H9 (cell line): ENCODE measurements around the gene CCDC81. TPM values are rescaled to one million over a fixed set of nuclear protein-coding genes. Genes with fewer than 3 reads are reported as not detected.

ENCODE experiments used
- DNase-seq: peaks from one replicate; pipeline ENCODE4 v3.0.0-alpha.2; 2017
- H2AFZ ChIP-seq: one replicate; pipeline ENCODE4 v1.6.1; 2013; ENCODE audit warnings: mild to moderate bottlenecking, low read length, control low read depth, moderate library complexity
- H2AK5ac ChIP-seq: 2 replicates; pipeline ENCODE4 v1.6.1; 2013; ENCODE audit warnings: low read length, control low read depth, mixed read lengths; ENCODE audit not compliant: insufficient read length
- H2BK120ac ChIP-seq: one replicate; pipeline ENCODE4 v1.6.1; 2013; ENCODE audit warnings: low read depth, mild to moderate bottlenecking, low read length, control low read depth, inconsistent platforms; ENCODE audit not compliant: poor library complexity, severe bottlenecking
- H2BK12ac ChIP-seq: 2 replicates; pipeline ENCODE4 v1.6.1; 2013; ENCODE audit warnings: low read length, control low read depth, mixed read lengths, low read depth; ENCODE audit not compliant: insufficient read length
- H2BK15ac ChIP-seq: 2 replicates; pipeline ENCODE4 v1.6.1; 2013; ENCODE audit warnings: low read depth, low read length, control low read depth
- H2BK20ac ChIP-seq: one replicate; pipeline ENCODE4 v1.6.1; 2013; ENCODE audit warnings: low read depth, mild to moderate bottlenecking, low read length, control low read depth, inconsistent platforms; ENCODE audit not compliant: poor library complexity, severe bottlenecking
- H2BK5ac ChIP-seq: 2 replicates; pipeline ENCODE4 v1.6.1; 2013; ENCODE audit warnings: low read length, control low read depth, mixed read lengths; ENCODE audit not compliant: insufficient read length
- H3K14ac ChIP-seq: 2 replicates; pipeline ENCODE4 v1.6.1; 2013; ENCODE audit warnings: low read length, control low read depth; ENCODE audit not compliant: insufficient read depth
- H3K18ac ChIP-seq: 2 replicates; pipeline ENCODE4 v1.6.1; 2013; ENCODE audit warnings: low read depth, mild to moderate bottlenecking, mixed read lengths, low read length, control low read depth; ENCODE audit not compliant: insufficient read length
- H3K23ac ChIP-seq: 2 replicates; pipeline ENCODE4 v1.6.1; 2013; ENCODE audit warnings: low read length, control low read depth, mixed read lengths, low read depth; ENCODE audit not compliant: insufficient read length
- H3K23me2 ChIP-seq: 2 replicates; pipeline ENCODE4 v1.6.1; 2013; ENCODE audit warnings: low read depth, mild to moderate bottlenecking, mixed read lengths, low read length, control low read depth; ENCODE audit not compliant: insufficient read length, poor library complexity, severe bottlenecking
- H3K27ac ChIP-seq: 2 replicates; pipeline ENCODE4 v1.5.1; 2013; ENCODE audit warnings: low read length, control low read depth, mixed read lengths, low read depth; ENCODE audit not compliant: insufficient read length
- H3K27me3 ChIP-seq: 2 replicates; pipeline ENCODE4 v1.6.1; 2013; ENCODE audit warnings: low read length, control low read depth, inconsistent platforms; ENCODE audit not compliant: insufficient read depth
- H3K4ac ChIP-seq: 2 replicates; pipeline ENCODE4 v1.6.1; 2013; ENCODE audit warnings: low read depth, mild to moderate bottlenecking, control low read depth, inconsistent platforms, low read length, moderate library complexity
- H3K4me1 ChIP-seq: 2 replicates; pipeline ENCODE4 v1.6.1; 2013; ENCODE audit warnings: low read length, control low read depth, inconsistent platforms; ENCODE audit not compliant: insufficient read depth
- H3K4me2 ChIP-seq: 2 replicates; pipeline ENCODE4 v1.6.1; 2013; ENCODE audit warnings: low read length, control low read depth, mixed read lengths; ENCODE audit not compliant: insufficient read length, insufficient read depth
- H3K56ac ChIP-seq: 2 replicates; pipeline ENCODE4 v1.6.1; 2013; ENCODE audit warnings: low read depth, mild to moderate bottlenecking, mixed read lengths, low read length, control low read depth; ENCODE audit not compliant: insufficient read length
- H3K79me1 ChIP-seq: 2 replicates; pipeline ENCODE4 v1.6.1; 2013; ENCODE audit warnings: low read depth, mild to moderate bottlenecking, moderate library complexity, low read length, control low read depth, inconsistent platforms; ENCODE audit not compliant: insufficient read depth, poor library complexity, severe bottlenecking
- H3K79me2 ChIP-seq: 2 replicates; pipeline ENCODE4 v1.6.1; 2013; ENCODE audit warnings: low read length, control low read depth, inconsistent platforms; ENCODE audit not compliant: insufficient read depth
- H3K9ac ChIP-seq: 2 replicates; pipeline ENCODE4 v1.6.1; 2013; ENCODE audit warnings: low read length, control low read depth, mixed read lengths; ENCODE audit not compliant: insufficient read length; ENCODE audit errors: extremely low read depth
- H3K9me3 ChIP-seq: one replicate; pipeline ENCODE4 v1.6.1; 2013; ENCODE audit warnings: low read depth, low read length, inconsistent platforms; ENCODE audit not compliant: control insufficient read depth
- H3T11ph ChIP-seq: one replicate; pipeline ENCODE4 v1.6.1; 2013; ENCODE audit warnings: mild to moderate bottlenecking, low read length, control low read depth, inconsistent platforms
- H4K20me1 ChIP-seq: one replicate; pipeline ENCODE4 v1.6.1; 2013; ENCODE audit not compliant: control insufficient read depth, insufficient read length, insufficient read depth
- H4K5ac ChIP-seq: 2 replicates; pipeline ENCODE4 v1.6.1; 2013; ENCODE audit warnings: low read depth, mild to moderate bottlenecking, mixed read lengths, low read length, control low read depth; ENCODE audit not compliant: insufficient read length
- H4K8ac ChIP-seq: replicated peaks from 2 replicates; pipeline ENCODE4 v1.6.1; 2013; ENCODE audit warnings: low read length, control low read depth, mixed read lengths, low read depth; ENCODE audit not compliant: insufficient read length
- H4K91ac ChIP-seq: 2 replicates; pipeline ENCODE4 v1.6.1; 2013; ENCODE audit warnings: low read depth, mild to moderate bottlenecking, moderate library complexity, mixed read lengths, low read length, control low read depth; ENCODE audit not compliant: insufficient read length
- H3K27ac Mint-ChIP-seq, 3 experiments: 2 replicates in 2 of 3; 3 replicates in 1 of 3; pipeline ENCODE4 v1.8.0; 2020 to 2021; ENCODE audit warnings: mixed read lengths in 3 of 3, mild to moderate bottlenecking in 1 of 3, moderate library complexity in 1 of 3
- H3K27me3 Mint-ChIP-seq: 2 replicates; pipeline ENCODE4 v1.8.0; 2021; ENCODE audit warnings: low read depth, mild to moderate bottlenecking, moderate library complexity, mixed read lengths
- H3K36me3 Mint-ChIP-seq, 3 experiments: 2 replicates in 2 of 3; 3 replicates in 1 of 3; pipeline ENCODE4 v1.8.0; 2020 to 2021; ENCODE audit warnings: low read depth in 3 of 3, mixed read lengths in 3 of 3; ENCODE audit not compliant: insufficient read depth in 1 of 3
- H3K4me1 Mint-ChIP-seq, 2 experiments: 2 replicates each; pipeline ENCODE4 v1.8.0; 2020; ENCODE audit warnings: mixed read lengths in 2 of 2
- H3K4me3 Mint-ChIP-seq, 2 experiments: 2 replicates in 1 of 2; 3 replicates in 1 of 2; pipeline ENCODE4 v1.8.0; 2020 to 2021; ENCODE audit warnings: mild to moderate bottlenecking in 2 of 2, mixed read lengths in 2 of 2, moderate library complexity in 1 of 2
- H3K9me3 Mint-ChIP-seq, 2 experiments: 2 replicates in 1 of 2; 3 replicates in 1 of 2; pipeline ENCODE4 v1.8.0; 2020; ENCODE audit warnings: mild to moderate bottlenecking in 2 of 2, mixed read lengths in 2 of 2, moderate library complexity in 1 of 2
- WGBS: extraction: QIAGEN DNeasy Blood & Tissue Kit; methylation state at CpG from one replicate; pipeline ENCODE4 v1.1.7; 2013; ENCODE audit warnings: missing lambda C conversion rate, low lambda C conversion rate, mixed read lengths; ENCODE audit not compliant: insufficient read length; ENCODE audit errors: extremely low coverage; 5-methylcytosine and 5-hydroxymethylcytosine counted together
- total RNA-seq: library from RNA; stranded (reverse); gene quantifications from 2 replicates; pipeline ENCODE4 v1.2.1, GENCODE V29; 2021
- TF ChIP-seq, protein P1 (sequence below): fragments of 200-600 bp; sonication (generic); conservative IDR thresholded peaks from 3 replicates; pipeline ENCODE4 v1.8.0; 2021; ENCODE audit warnings: antibody characterized with exemption, mild to moderate bottlenecking

CCDC81 gene
- total RNA-seq, 1 experiment from 2014 or later, result 0.52 TPM

DNA sequence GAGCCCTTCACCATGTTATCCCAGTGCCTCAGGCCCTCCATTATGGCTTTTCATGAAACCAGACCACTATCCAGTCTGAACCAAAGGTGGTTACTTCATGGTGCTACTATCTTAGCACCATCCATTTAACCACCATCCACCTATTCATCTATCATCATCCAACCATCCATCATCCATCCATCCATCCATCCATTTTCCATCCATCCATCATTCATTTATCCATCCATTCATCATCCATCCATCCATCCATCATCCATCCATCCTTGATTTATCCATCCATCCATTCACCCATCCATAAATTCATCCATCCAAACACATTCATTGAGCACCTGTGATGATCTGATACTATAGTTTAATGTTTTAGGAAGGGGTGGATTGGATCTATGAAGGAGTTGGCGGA lies 93.5 kb downstream of the CCDC81 start:
- Mint-ChIP-seq H3K27ac (no peak overlapping the region), H3K36me3 (no peaks in the 10 kb centered on the region), H3K9me3 (no peaks in the 10 kb centered on the region), H3K4me3 (no peak overlapping the region), H3K4me1 (no peaks in the 10 kb centered on the region), H3K27me3 (peaks cover 4% of the 10 kb centered on the region; the same call in 1 of the 2 replicates)
- H3K56ac ChIP-seq, result no peak overlapping the region
- no peak overlapping the region for H2BK120ac ChIP-seq
- no peaks in the 10 kb centered on the region for H4K20me1 ChIP-seq
- DNase-seq, result no peak
- no peak overlapping the region for H2BK20ac ChIP-seq
- H2BK12ac ChIP-seq, result no peak overlapping the region
- H2BK5ac ChIP-seq, result no peak overlapping the region
- H3K27me3 ChIP-seq, result no peaks in the 10 kb centered on the region
- no peaks in the 10 kb centered on the region for H3K4me1 ChIP-seq
- H4K5ac ChIP-seq, result no peak overlapping the region
- H3K79me1 ChIP-seq, result no peaks in the 10 kb centered on the region
- no peak overlapping the region for H3K14ac ChIP-seq
- no peak overlapping the region for H3K27ac ChIP-seq
- no peak overlapping the region for H4K91ac ChIP-seq
- TF ChIP-seq, protein P1, sequence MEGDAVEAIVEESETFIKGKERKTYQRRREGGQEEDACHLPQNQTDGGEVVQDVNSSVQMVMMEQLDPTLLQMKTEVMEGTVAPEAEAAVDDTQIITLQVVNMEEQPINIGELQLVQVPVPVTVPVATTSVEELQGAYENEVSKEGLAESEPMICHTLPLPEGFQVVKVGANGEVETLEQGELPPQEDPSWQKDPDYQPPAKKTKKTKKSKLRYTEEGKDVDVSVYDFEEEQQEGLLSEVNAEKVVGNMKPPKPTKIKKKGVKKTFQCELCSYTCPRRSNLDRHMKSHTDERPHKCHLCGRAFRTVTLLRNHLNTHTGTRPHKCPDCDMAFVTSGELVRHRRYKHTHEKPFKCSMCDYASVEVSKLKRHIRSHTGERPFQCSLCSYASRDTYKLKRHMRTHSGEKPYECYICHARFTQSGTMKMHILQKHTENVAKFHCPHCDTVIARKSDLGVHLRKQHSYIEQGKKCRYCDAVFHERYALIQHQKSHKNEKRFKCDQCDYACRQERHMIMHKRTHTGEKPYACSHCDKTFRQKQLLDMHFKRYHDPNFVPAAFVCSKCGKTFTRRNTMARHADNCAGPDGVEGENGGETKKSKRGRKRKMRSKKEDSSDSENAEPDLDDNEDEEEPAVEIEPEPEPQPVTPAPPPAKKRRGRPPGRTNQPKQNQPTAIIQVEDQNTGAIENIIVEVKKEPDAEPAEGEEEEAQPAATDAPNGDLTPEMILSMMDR, result no peak
- no peak overlapping the region for H3K4ac ChIP-seq
- no peak overlapping the region for H4K8ac ChIP-seq
- H2AK5ac ChIP-seq, result no peak overlapping the region
- no peak overlapping the region for H3K18ac ChIP-seq
- no peak overlapping the region for H2AFZ ChIP-seq
- no peak overlapping the region for H3K9ac ChIP-seq
- H3K23me2 ChIP-seq, result no peaks in the 10 kb centered on the region
- no peak overlapping the region for H3K4me2 ChIP-seq
- no peak overlapping the region for H2BK15ac ChIP-seq
- H3K23ac ChIP-seq, result no peak overlapping the region
- no peaks in the 10 kb centered on the region for H3K79me2 ChIP-seq
- no CpG with 5 or more reads among the region's 1 CpG for WGBS
- no peak overlapping the region for H3T11ph ChIP-seq
- no peaks in the 10 kb centered on the region for H3K9me3 ChIP-seq
